ENCODE results near the gene MACROD2. TPM values are rescaled to one million over a fixed set of nuclear protein-coding genes. Genes with fewer than 3 reads are reported as not detected.

MACROD2 gene
- polyA plus RNA-seq, 1 donor from 2014 or later = 23.2 TPM

DNA sequence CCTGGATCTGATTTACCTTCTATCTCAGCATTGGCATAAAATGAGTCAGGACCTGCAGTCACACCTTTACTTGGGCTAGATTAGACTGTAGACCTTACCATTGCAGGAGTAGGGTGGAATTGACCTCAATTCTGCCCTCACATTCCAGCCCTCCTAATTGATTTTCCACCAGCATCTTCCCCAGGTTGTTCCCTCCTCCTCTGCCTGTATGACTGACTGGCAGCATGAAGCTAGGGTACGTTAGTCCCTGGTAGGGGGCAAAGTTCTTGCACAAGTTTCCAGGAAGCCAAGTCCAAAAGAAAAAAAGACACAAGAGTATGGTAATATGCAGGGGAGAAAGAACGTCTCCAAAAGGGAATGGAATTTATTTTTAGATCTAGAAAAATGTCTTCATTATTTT lies 567.7 kb downstream of the MACROD2 start:
- H4K20me1 ChIP-seq (ENCODE audit: insufficient read depth) = no peaks in the 10 kb centered on the region
- no peak for TF ChIP-seq SMC3 (conservative IDR thresholded peaks at IDR 0.05; ENCODE audit: poor library complexity)
- H3F3A ChIP-seq (ENCODE audit: insufficient read depth, low read length, poor library complexity, severe bottlenecking) = no peaks in the 10 kb centered on the region
- no peak overlapping the region for H3K4me2 ChIP-seq (ENCODE audit: low read length)
- no peak overlapping the region for H2AFZ ChIP-seq (ENCODE audit: low read depth, low read length)
- H3K36me3 ChIP-seq (ENCODE audit: insufficient read depth, low read length) = no peaks in the 10 kb centered on the region
- no peak overlapping the region for H3K27ac ChIP-seq (ENCODE audit: low read length)
- no peaks in the 10 kb centered on the region for H3K9me3 ChIP-seq (ENCODE audit: low read length)
- no peak overlapping the region for H3K9ac ChIP-seq (ENCODE audit: low read length)
- H3K9me2 ChIP-seq (ENCODE audit: insufficient read depth, low read length) = no peaks in the 10 kb centered on the region
- no peaks in the 10 kb centered on the region for H3K79me2 ChIP-seq (replicated peaks; ENCODE audit: insufficient read depth, low read length)
- no peaks in the 10 kb centered on the region for H3K27me3 ChIP-seq (ENCODE audit: insufficient read depth, low read depth, low read length)
- no peak overlapping the region for H3K4me3 ChIP-seq (ENCODE audit: low read length)

- TF ChIP-seq RAD21 (conservative IDR thresholded peaks at IDR 0.05) (no peak), EZH2 (IDR thresholded peaks at IDR 0.05; ENCODE audit: borderline replicate concordance, insufficient read depth, low read length, poor library complexity, severe bottlenecking) (no peak), MXI1 (conservative IDR thresholded peaks at IDR 0.05; ENCODE audit: poor library complexity, severe bottlenecking) (no peak), TAF1 (IDR thresholded peaks at IDR 0.05; ENCODE audit: low read depth) (no peak), EP300 (conservative IDR thresholded peaks at IDR 0.05; ENCODE audit: poor library complexity, severe bottlenecking) (no peak), SMC3 (conservative IDR thresholded peaks at IDR 0.05; ENCODE audit: poor library complexity) (no peak), POLR2AphosphoS5 (IDR thresholded peaks at IDR 0.05) (no peak)
- TF ChIP-seq, protein P1, sequence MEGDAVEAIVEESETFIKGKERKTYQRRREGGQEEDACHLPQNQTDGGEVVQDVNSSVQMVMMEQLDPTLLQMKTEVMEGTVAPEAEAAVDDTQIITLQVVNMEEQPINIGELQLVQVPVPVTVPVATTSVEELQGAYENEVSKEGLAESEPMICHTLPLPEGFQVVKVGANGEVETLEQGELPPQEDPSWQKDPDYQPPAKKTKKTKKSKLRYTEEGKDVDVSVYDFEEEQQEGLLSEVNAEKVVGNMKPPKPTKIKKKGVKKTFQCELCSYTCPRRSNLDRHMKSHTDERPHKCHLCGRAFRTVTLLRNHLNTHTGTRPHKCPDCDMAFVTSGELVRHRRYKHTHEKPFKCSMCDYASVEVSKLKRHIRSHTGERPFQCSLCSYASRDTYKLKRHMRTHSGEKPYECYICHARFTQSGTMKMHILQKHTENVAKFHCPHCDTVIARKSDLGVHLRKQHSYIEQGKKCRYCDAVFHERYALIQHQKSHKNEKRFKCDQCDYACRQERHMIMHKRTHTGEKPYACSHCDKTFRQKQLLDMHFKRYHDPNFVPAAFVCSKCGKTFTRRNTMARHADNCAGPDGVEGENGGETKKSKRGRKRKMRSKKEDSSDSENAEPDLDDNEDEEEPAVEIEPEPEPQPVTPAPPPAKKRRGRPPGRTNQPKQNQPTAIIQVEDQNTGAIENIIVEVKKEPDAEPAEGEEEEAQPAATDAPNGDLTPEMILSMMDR (IDR thresholded peaks at IDR 0.05; ENCODE audit: poor library complexity, severe bottlenecking) = no peak
- TF ChIP-seq, protein P2, sequence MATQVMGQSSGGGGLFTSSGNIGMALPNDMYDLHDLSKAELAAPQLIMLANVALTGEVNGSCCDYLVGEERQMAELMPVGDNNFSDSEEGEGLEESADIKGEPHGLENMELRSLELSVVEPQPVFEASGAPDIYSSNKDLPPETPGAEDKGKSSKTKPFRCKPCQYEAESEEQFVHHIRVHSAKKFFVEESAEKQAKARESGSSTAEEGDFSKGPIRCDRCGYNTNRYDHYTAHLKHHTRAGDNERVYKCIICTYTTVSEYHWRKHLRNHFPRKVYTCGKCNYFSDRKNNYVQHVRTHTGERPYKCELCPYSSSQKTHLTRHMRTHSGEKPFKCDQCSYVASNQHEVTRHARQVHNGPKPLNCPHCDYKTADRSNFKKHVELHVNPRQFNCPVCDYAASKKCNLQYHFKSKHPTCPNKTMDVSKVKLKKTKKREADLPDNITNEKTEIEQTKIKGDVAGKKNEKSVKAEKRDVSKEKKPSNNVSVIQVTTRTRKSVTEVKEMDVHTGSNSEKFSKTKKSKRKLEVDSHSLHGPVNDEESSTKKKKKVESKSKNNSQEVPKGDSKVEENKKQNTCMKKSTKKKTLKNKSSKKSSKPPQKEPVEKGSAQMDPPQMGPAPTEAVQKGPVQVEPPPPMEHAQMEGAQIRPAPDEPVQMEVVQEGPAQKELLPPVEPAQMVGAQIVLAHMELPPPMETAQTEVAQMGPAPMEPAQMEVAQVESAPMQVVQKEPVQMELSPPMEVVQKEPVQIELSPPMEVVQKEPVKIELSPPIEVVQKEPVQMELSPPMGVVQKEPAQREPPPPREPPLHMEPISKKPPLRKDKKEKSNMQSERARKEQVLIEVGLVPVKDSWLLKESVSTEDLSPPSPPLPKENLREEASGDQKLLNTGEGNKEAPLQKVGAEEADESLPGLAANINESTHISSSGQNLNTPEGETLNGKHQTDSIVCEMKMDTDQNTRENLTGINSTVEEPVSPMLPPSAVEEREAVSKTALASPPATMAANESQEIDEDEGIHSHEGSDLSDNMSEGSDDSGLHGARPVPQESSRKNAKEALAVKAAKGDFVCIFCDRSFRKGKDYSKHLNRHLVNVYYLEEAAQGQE (IDR thresholded peaks at IDR 0.05; ENCODE audit: borderline replicate concordance) = no peak
- H3K9me2 ChIP-seq (ENCODE audit: insufficient read depth, low read length) = no peaks in the 10 kb centered on the region
- no peaks in the 10 kb centered on the region for H4K20me1 ChIP-seq (ENCODE audit: insufficient read depth)
- H3K4me2 ChIP-seq (ENCODE audit: low read length) = no peak overlapping the region
- H3F3A ChIP-seq (ENCODE audit: insufficient read depth, low read length, poor library complexity, severe bottlenecking) = no peaks in the 10 kb centered on the region
- H3K4me3 ChIP-seq (ENCODE audit: low read length) = no peak overlapping the region
- no peaks in the 10 kb centered on the region for H3K27me3 ChIP-seq (ENCODE audit: insufficient read depth, low read depth, low read length)
- no peak overlapping the region for H2AFZ ChIP-seq (ENCODE audit: low read depth, low read length)
- H3K27ac ChIP-seq (ENCODE audit: low read length) = no peak overlapping the region
- no peak overlapping the region for H3K9ac ChIP-seq (ENCODE audit: low read length)
- no peaks in the 10 kb centered on the region for H3K36me3 ChIP-seq (ENCODE audit: insufficient read depth, low read length)
- no peaks in the 10 kb centered on the region for H3K79me2 ChIP-seq (replicated peaks; ENCODE audit: insufficient read depth, low read length)
- H3K9me3 ChIP-seq (ENCODE audit: low read length) = no peaks in the 10 kb centered on the region
Measured at GRCh38 chr20:14566505-14566904, 571.2 kb downstream of the MACROD2 start.

GRCh38 chr20:14568225-14568624 lies 572.9 kb downstream of the MACROD2 start:
- H3K36me3 ChIP-seq (ENCODE audit: insufficient read depth, low read length) = no peaks in the 10 kb centered on the region
- no peak overlapping the region for H3K4me3 ChIP-seq (ENCODE audit: low read length)
- no peaks in the 10 kb centered on the region for H3F3A ChIP-seq (ENCODE audit: insufficient read depth, low read length, poor library complexity, severe bottlenecking)
- no peak overlapping the region for H3K9ac ChIP-seq (ENCODE audit: low read length)
- H4K20me1 ChIP-seq (ENCODE audit: insufficient read depth) = no peaks in the 10 kb centered on the region
- no peaks in the 10 kb centered on the region for H3K9me3 ChIP-seq (ENCODE audit: low read length)
- no peaks in the 10 kb centered on the region for H3K9me2 ChIP-seq (ENCODE audit: insufficient read depth, low read length)
- H3K27ac ChIP-seq (ENCODE audit: low read length) = no peak overlapping the region
- H2AFZ ChIP-seq (ENCODE audit: low read depth, low read length) = no peak overlapping the region
- H3K4me2 ChIP-seq (ENCODE audit: low read length) = no peak overlapping the region
- no peak for TF ChIP-seq EP300 (conservative IDR thresholded peaks at IDR 0.05; ENCODE audit: poor library complexity, severe bottlenecking)
- TF ChIP-seq, protein P1 (IDR thresholded peaks at IDR 0.05; ENCODE audit: poor library complexity, severe bottlenecking) = no peak
- no peak for TF ChIP-seq EZH2 (IDR thresholded peaks at IDR 0.05; ENCODE audit: borderline replicate concordance, insufficient read depth, low read length, poor library complexity, severe bottlenecking)
- no peak for TF ChIP-seq SMC3 (conservative IDR thresholded peaks at IDR 0.05; ENCODE audit: poor library complexity)
- TF ChIP-seq POLR2AphosphoS5 (IDR thresholded peaks at IDR 0.05) = no peak
- no peak for TF ChIP-seq MXI1 (conservative IDR thresholded peaks at IDR 0.05; ENCODE audit: poor library complexity, severe bottlenecking)
- TF ChIP-seq, protein P2 (IDR thresholded peaks at IDR 0.05; ENCODE audit: borderline replicate concordance) = no peak
- TF ChIP-seq TAF1 (IDR thresholded peaks at IDR 0.05; ENCODE audit: low read depth) = no peak
- TF ChIP-seq RAD21 (conservative IDR thresholded peaks at IDR 0.05) = no peak
- no peaks in the 10 kb centered on the region for H3K27me3 ChIP-seq (ENCODE audit: insufficient read depth, low read depth, low read length)
- no peaks in the 10 kb centered on the region for H3K79me2 ChIP-seq (replicated peaks; ENCODE audit: insufficient read depth, low read length)
